Body of pancreas (tissue), 4 donors: ENCODE data around the gene SMIM28.

Source experiments
- POLR2A ChIP-seq, 3 donors: fragments of 450-650 bp; IDR thresholded peaks; one replicate each; pipeline ENCODE4 v1.6.1; 2016; ENCODE audit warnings: antibody characterized with exemption in 3 of 3, mild to moderate bottlenecking in 2 of 3
- TF ChIP-seq, protein P1 (sequence below), 7 experiments: fragments of 450-650 bp in 4 of 7; fragments of 200-600 bp in 3 of 7; sonication (generic) in 3 of 7; IDR thresholded peaks; one replicate each; pipeline ENCODE4 v1.5.1; 2016 to 2019; ENCODE audit warnings: antibody characterized with exemption in 7 of 7

DNA sequence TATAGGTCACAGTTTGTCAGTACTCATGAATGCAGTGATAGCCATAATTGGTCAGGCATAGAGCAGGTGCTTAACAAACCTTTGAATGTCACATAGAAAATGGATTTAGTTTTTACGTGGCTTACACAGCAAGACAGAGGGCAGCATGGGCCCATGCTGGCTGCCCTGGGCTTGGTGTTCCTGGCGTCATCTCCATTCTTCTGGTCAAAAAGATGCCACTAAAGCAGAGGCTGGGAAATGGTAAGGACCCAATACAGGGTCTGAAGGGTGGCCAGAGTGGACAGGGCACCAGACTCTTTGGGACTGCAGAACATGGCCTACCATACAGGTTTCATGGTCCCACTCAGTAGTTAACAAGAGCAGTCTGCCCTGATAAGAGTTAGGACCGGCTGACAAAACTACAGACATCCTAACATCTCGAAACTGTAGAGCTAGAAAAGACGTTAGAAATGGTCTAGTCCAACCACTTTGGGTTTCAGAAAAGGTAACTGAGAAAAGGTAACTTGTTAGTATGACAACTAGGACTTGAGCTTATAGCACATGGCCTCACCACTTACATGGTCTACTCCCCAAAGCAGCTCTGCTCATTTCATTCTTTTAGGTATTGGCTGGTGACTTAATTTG lies 48.9 kb downstream of the SMIM28 start:
- TF ChIP-seq, protein P1, sequence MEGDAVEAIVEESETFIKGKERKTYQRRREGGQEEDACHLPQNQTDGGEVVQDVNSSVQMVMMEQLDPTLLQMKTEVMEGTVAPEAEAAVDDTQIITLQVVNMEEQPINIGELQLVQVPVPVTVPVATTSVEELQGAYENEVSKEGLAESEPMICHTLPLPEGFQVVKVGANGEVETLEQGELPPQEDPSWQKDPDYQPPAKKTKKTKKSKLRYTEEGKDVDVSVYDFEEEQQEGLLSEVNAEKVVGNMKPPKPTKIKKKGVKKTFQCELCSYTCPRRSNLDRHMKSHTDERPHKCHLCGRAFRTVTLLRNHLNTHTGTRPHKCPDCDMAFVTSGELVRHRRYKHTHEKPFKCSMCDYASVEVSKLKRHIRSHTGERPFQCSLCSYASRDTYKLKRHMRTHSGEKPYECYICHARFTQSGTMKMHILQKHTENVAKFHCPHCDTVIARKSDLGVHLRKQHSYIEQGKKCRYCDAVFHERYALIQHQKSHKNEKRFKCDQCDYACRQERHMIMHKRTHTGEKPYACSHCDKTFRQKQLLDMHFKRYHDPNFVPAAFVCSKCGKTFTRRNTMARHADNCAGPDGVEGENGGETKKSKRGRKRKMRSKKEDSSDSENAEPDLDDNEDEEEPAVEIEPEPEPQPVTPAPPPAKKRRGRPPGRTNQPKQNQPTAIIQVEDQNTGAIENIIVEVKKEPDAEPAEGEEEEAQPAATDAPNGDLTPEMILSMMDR (IDR thresholded peaks at IDR 0.05): no peak
- no peak for TF ChIP-seq POLR2A (IDR thresholded peaks at IDR 0.05)
